ENCODE measurements around the gene TRIM7.

TRIM7 gene

GRCh38 chr5:181233088-181233800, 28.2 kb upstream of the TRIM7 start:
- FAIRE-seq (no peak), DNase-seq (ENCODE audit: low spot score) (no peak)

GRCh38 chr5:181232593-181232992, 27.6 kb upstream of the TRIM7 start:
- FAIRE-seq = no peak
- DNase-seq (ENCODE audit: low spot score) = no peak

- DNase-seq (ENCODE audit: low spot score) (no peak), FAIRE-seq (no peak)
Measured at GRCh38 chr5:181231432-181231831, 26.4 kb upstream of the TRIM7 start.

GRCh38 chr5:181230551-181230950, 25.6 kb upstream of the TRIM7 start:
- FAIRE-seq (no peak), DNase-seq (ENCODE audit: low spot score) (no peak)

- DNase-seq (ENCODE audit: low spot score) (no peak), FAIRE-seq (no peak)
Measured at GRCh38 chr5:181229996-181230395, 25.0 kb upstream of the TRIM7 start.

- DNase-seq (ENCODE audit: low spot score) = no peak
- no peak for FAIRE-seq
Measured at GRCh38 chr5:181224390-181225229, 19.6 kb upstream of the TRIM7 start.

GRCh38 chr5:181223729-181224389, 18.9 kb upstream of the TRIM7 start:
- DNase-seq (ENCODE audit: low spot score) = no peak
- FAIRE-seq = no peak

- FAIRE-seq (no peak), DNase-seq (ENCODE audit: low spot score) (peak; percentile 90)
Measured at GRCh38 chr5:181223058-181223728, 18.2 kb upstream of the TRIM7 start, which contains the start of gene TRIM41. Gene TRIM41 (plus strand): TSS chr5:181223281. CDS start chr5:181224000, 719 bp downstream.

- DNase-seq (ENCODE audit: low spot score) = no peak
Measured at GRCh38 chr5:181222630-181223057, 17.6 kb upstream of the TRIM7 start.

GRCh38 chr5:181221792-181222629, 17.0 kb upstream of the TRIM7 start:
- no peak for FAIRE-seq

More at GRCh38 chr5:181222630-181223057, 17.6 kb upstream of the TRIM7 start:
- FAIRE-seq = no peak

GRCh38 chr5:181221105-181221791, 16.3 kb upstream of the TRIM7 start:
- DNase-seq (ENCODE audit: low spot score) (no peak), FAIRE-seq (no peak)

More at GRCh38 chr5:181221792-181222629, 17.0 kb upstream of the TRIM7 start:
- DNase-seq (ENCODE audit: low spot score) = peak; percentile 68

- DNase-seq (ENCODE audit: low spot score) (no peak), FAIRE-seq (no peak)
Measured at GRCh38 chr5:181220178-181220515, 15.2 kb upstream of the TRIM7 start.

- no peak for DNase-seq (ENCODE audit: low spot score)
- FAIRE-seq = no peak
Measured at GRCh38 chr5:181219262-181220177, 14.5 kb upstream of the TRIM7 start.

- DNase-seq (ENCODE audit: low spot score) = no peak
Measured at GRCh38 chr5:181218795-181219124, 13.8 kb upstream of the TRIM7 start.

GRCh38 chr5:181217803-181218062, 12.7 kb upstream of the TRIM7 start:
- FAIRE-seq (no peak), DNase-seq (ENCODE audit: low spot score) (no peak)

More at GRCh38 chr5:181218795-181219124, 13.8 kb upstream of the TRIM7 start:
- no peak for FAIRE-seq

- DNase-seq (ENCODE audit: low spot score) = no peak
- no peak for FAIRE-seq
Measured at GRCh38 chr5:181217111-181217802, 12.3 kb upstream of the TRIM7 start.

GRCh38 chr5:181215997-181216989, 11.3 kb upstream of the TRIM7 start:
- no peak for DNase-seq (ENCODE audit: low spot score)
- FAIRE-seq = no peak
